Mammary epithelial cell (primary cell): ENCODE measurements around the gene MPST.

ENCODE experiments used
- EZH2 ChIP-seq: IDR thresholded peaks from 2 replicates; pipeline ENCODE4 v1.6.1; 2012; ENCODE audit warnings: low read length, inconsistent platforms, borderline replicate concordance
- TF ChIP-seq, protein P1 (sequence below), 2 donors: IDR thresholded peaks in 1 of 2; conservative IDR thresholded peaks in 1 of 2; 2 replicates each; pipeline ENCODE4 v1.5.1; 2011 to 2012; ENCODE audit warnings: inconsistent platforms in 2 of 2, low read length in 2 of 2, mild to moderate bottlenecking in 2 of 2, control low read depth in 1 of 2, low read depth in 1 of 2; ENCODE audit not compliant: insufficient read depth in 1 of 2; ENCODE audit errors: extremely low read depth in 1 of 2

DNA sequence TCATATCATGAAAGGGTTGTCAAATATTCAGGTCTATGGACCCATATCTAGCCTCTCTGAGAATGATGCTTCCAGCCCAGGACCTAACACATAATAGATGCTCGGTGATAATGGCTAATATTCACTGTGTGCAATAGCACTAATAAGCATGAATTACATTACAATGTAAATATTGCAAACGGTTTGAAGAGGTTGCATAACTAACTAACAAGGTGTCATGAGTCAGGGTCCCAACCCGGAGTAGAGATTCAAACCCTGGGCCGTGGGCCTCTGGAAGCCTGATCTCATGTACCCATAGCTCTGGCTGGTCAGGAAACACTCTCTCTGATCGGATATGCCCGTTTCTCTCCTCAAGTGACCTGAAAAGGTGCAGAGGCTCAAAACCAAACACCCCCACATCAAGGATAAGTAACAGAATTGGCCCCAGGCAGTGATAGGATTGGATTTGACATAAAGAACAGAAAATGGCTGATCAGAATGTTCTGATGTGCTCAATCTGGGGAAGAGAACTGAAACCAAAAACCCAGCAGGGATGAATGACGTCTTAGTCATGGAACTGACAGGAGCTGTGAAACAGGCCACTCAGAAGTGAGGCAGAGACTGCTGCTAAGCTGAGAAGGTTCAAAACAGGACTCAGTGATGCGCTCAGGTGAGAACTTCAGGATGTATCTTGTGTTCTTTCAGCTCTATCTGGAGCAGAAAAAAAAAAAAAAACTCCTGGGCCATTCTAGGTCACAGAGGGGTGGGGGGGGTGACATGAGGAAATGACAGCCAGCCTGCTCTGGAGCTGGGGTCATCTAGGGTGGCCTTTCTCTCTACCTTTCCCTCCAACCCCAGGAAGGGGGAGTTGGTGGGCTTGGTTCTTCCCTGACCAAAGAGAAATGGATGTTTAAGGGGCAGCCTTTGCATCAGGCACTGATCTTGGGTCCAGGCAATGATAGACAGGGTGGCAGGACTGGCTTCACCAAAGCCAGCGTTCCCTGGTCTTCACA lies 25.4 kb downstream of the MPST start:
- TF ChIP-seq, protein P1, sequence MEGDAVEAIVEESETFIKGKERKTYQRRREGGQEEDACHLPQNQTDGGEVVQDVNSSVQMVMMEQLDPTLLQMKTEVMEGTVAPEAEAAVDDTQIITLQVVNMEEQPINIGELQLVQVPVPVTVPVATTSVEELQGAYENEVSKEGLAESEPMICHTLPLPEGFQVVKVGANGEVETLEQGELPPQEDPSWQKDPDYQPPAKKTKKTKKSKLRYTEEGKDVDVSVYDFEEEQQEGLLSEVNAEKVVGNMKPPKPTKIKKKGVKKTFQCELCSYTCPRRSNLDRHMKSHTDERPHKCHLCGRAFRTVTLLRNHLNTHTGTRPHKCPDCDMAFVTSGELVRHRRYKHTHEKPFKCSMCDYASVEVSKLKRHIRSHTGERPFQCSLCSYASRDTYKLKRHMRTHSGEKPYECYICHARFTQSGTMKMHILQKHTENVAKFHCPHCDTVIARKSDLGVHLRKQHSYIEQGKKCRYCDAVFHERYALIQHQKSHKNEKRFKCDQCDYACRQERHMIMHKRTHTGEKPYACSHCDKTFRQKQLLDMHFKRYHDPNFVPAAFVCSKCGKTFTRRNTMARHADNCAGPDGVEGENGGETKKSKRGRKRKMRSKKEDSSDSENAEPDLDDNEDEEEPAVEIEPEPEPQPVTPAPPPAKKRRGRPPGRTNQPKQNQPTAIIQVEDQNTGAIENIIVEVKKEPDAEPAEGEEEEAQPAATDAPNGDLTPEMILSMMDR (conservative IDR thresholded peaks at IDR 0.05 in 1 of 2, IDR thresholded peaks at IDR 0.05 in 1 of 2; ENCODE audit: extremely low read depth in 1 of 2, insufficient read depth in 1 of 2, low read depth in 1 of 2, low read length in 2 of 2) = no peak
- TF ChIP-seq EZH2 = no peak
